Stimulated activated naive CD8-positive, alpha-beta T cell treated with anti-CD3 and anti-CD28 coated beads, Interleukin-15, Interleukin-2, amounts not matched to agents 100 U/mL and 50 U/mL, for 24 hours (primary cell): ENCODE results near the gene PPP1R15B.
A peak's percentile ranks its signal among the peaks of the same experiment; 100 is the strongest.

Experiments used
- ATAC-seq: fragments of 150-1000 bp; cut with Tn5 transposase; one replicate; pipeline ENCODE4 v1.10.0; 2021
- DNase-seq: peaks from one replicate; pipeline ENCODE4 v3.0.0; 2021

The PPP1R15B gene

DNA sequence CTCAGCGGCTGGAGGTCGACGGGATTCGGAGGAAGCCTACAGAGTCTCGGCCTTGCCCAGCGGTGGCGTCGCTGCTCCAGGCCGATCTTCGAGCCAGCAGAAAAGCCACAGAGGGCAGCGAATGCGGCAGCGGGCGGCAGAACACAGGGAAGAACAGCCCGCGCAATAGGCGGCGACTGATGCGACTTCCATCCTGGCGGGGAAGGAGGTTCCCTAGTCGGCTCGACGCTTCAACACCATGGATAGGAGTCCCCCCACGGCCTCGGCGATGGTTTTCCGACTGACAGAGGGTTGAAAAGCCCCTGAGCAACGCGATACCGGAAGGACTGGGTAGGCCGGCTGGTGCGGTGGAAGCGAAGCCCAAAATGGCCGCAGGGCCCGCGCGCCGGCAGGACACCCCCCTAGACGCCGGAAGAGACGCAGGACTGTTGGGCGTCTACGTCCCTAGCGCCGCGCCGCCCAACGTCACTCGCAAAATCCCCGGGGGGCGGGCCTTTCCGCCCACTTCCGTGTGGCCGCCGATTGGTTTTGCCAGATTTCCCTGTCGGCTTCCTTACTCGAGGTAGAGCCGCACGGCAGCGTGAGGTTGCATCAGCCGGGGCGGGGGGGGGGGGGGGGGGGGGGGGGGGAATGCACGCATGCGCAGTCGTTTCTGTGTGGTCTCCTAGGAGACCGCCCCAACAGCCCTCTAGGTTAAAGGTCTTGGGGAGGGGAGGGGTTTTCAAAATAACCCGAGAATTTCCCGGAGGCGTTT lies at the start of gene PPP1R15B:
PPP1R15B (minus strand) TSS at position 367 of the 754 bp plus-strand sequence. CDS start 406 bp downstream, outside the sequence.
- DNase-seq = peak; percentile 97
- ATAC-seq = peak; percentile 94

- no peak for DNase-seq
- ATAC-seq = no peak
Observed at GRCh38 chr1:204460346-204460745, 48.7 kb upstream of the PPP1R15B start.

DNA sequence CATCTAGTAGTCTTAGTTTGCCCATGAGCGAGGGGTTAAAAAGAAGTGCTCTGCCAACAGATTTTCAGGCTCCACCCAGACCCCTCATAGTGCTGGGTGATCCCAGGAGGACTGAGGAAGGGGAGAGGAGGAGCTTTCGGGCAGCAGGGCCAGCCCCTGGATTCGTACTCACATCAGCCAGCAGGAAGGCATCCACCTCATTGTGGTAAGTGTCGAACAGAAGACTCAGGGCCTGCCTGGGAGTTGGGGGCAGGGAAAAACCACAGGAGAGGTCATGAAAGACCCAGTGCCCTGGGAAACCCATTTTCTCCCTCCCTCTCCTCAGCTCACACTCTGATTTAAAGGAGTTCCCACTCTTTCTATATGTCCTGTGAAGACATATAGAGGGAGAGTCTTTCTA lies 48.1 kb upstream of the PPP1R15B start:
- ATAC-seq = no peak
- no peak for DNase-seq

DNA sequence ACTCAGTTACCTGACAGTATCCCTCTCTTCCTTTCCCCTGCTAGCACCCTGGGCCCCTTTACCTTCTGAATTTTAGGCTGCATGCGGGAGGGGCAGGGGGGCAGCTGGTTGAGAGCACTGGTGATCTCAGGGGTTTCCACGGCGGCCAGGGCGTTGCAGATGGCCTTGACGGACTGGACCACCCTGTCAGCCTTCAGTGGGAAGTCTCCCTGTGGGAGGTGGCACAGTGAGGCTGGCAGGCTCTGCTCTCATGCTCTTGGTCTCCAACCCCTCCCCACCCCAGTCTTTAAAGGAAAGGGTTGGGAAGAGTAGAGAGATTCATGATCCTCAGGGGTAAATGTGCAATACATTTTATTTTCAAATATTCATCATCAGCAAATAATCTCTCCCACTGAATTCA lies 46.0 kb upstream of the PPP1R15B start:
- DNase-seq (no peak), ATAC-seq (no peak)

DNA sequence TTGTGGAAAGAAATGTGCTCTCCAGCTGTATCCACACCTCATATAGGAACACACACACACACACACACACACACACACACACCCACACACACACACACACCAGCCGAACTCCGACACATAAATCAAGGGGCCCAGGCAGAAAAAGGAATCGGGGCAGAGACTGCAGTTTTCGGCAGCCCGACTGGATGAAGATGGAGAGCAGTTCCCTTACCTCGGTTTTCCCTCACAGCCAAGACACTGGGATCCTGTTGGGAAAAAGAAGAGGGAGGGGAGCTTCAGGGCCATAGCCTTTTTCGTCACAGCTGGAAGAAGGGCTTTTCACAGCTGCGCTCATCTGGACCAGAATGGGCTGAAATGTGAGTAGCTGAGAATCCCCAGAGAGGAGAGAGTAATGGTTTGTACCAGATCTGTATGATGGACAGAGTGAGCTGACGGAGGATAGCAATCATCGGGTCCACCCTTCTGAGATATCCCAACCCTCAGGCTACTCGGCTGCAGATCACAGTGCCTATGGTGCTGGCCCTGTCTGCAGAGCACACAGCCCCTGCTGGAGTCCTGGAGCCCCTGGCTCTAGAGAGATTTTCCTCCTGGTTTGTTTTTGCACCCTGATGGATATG lies 45.3 kb upstream of the PPP1R15B start:
- DNase-seq (no peak), ATAC-seq (no peak)

DNA sequence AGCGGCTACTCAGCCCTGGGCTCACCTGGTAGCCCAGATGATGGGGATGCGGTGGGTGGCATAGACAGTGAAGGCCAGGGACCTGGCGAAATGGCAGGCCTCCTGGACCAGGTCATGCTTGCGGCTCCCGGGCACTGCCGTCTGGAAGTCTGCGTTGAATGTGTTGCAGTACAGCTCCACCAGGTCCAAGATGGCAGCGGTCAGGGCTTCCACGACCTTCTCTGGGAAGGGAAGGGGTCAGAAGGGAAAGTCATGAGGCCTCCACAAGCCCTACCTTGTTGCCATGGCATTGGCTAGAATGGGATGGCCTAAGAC lies 44.2 kb upstream of the PPP1R15B start:
- no peak for ATAC-seq

DNA sequence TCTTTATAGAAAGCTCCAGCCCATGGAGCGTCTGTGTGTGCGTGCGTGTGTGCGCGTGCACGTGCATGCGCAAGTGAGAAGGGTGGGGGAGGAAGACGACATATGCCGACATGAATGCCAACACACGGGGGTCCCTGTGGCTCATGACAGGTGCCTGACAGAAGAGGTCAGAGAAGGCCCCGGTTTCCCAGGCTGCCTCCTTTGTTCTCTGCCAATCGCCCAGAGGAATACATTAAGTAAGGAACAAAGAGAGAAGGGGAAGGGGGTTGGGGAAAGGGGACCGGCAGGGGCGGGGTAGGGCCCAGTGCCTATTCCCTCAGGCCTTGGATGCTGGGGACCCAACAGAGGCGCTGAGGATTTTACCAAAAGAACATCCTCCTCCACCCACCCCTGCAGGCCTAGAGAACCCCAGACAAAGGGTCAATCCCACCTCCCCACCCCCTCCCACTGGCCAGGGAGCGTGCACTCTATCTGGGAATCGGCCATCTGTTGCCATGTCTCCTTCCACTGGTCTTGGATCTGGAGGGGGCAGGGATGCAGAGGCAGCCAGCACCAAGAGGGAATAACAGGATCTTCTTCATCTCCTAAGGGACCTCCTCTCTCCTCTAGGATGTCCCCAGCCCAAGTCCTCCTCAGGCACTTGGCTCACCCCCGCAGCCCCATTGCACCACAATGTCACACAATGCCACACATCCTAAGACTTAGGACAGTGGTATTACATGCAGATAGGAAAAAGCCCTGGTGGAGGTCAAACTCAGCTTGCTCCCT lies 43.6 kb upstream of the PPP1R15B start:
- DNase-seq (no peak), ATAC-seq (no peak)

More for the DNA sequence above, 44.2 kb upstream of the PPP1R15B start:
- DNase-seq = no peak

- DNase-seq = no peak
- ATAC-seq = no peak
Observed at GRCh38 chr1:204454476-204454875, 42.9 kb upstream of the PPP1R15B start.

- peak; percentile 66 for DNase-seq
- ATAC-seq = peak; percentile 93
Observed at GRCh38 chr1:204453141-204453772, 41.6 kb upstream of the PPP1R15B start.

DNA sequence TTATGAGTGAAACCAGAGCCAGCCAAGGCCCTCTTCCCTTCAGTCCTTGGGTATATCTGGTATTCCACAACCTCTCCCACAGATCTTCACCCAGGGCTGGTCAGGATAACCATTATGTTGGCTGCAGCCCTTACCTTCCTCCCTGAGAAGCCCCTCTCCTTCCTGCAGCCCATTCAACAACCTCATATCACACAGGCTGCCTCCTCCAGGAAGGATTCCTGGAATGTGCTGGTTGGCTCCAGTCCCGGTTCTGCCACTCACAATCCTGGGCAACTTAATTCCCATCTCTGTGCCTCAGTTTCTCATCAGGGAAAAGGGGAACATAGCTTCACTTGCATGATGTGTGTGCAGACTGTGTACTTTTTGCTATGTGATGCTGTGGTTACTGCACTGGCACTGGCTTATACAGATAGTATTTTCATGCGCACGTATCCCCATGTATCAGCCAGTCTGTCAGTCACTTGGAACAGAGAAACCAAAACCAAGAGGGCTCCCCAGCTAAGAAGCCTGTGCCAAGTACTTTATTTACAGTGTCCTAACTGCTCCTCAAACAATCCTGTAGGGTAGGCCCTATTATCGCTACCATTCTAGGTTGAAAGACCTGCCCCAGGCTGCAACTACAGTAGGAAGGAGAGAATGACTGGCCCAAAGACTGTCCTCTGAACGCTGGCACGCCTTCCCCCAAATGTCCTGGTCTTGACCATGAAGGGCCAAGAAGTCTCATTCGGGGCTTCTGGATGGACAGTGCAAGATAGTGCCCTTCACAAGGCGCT lies 39.9 kb upstream of the PPP1R15B start:
- no peak for DNase-seq
- no peak for ATAC-seq

DNA sequence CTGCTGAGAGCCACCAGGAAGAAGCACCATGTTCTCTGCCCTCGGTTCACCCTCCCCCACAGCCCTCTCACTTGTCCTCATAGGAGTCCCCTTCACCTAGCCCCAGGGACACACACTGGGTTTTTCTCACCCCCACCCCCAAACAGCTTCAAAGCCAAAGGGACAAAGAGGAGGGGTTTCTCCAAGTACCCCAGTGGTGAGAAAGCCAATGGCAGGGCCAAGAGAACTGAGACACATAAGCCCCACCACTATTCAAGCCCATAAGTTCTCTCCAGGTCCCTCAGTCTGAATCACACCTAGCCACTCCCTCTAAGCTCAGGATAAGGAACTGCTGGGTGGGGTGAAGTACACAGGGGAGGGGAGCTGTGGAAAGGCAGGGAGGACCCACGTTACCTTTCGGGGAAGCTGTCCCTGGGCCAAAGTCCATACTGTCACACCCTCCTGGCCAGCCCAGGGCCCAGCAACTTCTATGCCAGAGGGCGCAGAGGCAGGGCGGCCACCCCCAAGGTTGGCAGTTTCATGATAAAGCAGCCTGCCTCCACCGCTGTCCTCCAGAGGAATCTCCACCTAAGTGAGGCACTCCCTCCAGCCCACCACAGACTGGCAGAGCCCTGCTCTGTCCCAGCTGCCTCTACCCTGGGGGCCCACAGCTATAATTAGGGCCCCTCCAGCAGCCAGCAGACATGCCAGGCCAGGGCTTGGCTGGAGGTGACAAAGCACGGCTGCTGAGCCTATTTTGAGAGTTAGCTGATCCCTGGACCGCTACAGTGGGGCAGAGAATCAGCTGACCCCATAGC lies 39.0 kb upstream of the PPP1R15B start:
- ATAC-seq (no peak), DNase-seq (no peak)

GRCh38 chr1:204449678-204450280 lies 38.2 kb upstream of the PPP1R15B start:
- DNase-seq (no peak), ATAC-seq (no peak)

GRCh38 chr1:204448991-204449677 lies 37.5 kb upstream of the PPP1R15B start:
- DNase-seq = no peak
- no peak for ATAC-seq

- ATAC-seq (no peak), DNase-seq (no peak)
Observed at GRCh38 chr1:204448344-204448964, 36.8 kb upstream of the PPP1R15B start.

DNA sequence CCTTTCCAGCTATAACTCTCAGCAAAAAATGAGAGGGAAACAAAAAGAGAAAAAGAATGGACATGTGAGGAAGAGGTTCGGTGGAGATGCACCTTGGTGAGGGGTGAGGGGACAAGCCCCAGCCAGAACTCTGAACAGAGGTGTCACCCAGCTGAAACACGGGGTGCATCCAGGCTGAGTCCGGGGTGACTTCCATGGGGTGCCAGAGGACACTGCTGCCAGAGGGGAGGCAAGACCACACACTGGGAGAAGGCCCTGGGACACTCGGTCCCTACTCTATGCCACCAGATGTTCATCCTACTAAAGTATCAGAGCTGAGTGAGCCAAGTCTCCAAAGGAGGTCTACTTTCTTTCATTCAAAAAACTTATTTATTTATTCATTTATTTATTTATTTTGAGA lies 36.1 kb upstream of the PPP1R15B start:
- ATAC-seq (no peak), DNase-seq (no peak)

DNA sequence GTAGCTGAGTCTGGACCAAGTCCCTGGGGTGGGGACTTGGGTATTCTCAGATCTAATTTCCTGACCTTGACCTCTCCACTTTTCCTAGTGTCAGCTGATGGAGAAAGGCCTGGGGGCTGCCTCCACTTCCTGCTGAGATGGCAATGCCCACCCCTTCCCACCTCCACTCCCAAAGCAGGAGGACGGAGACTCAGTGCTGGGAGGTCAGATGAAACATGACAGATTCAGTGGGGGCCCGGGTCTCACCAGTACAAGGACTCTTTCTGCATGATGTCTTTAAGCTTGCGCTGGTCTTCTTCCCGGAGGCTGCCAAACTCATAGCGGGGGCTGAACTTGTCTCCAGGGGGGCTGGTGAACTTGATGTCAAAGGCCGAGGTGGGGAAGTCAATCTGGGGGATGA lies 35.6 kb upstream of the PPP1R15B start:
- DNase-seq (no peak), ATAC-seq (no peak)

- DNase-seq (peak; percentile 77), ATAC-seq (peak; percentile 84)
Observed at GRCh38 chr1:204446413-204447111, 34.9 kb upstream of the PPP1R15B start.

- peak; percentile 72 for DNase-seq
- ATAC-seq = no peak
Observed at GRCh38 chr1:204445860-204446412, 34.3 kb upstream of the PPP1R15B start.
